Ishikawa (cell line): ENCODE results near the gene APBA2.

Experiments
- CREB1 ChIP-seq: IDR thresholded peaks from 2 replicates; pipeline ENCODE4 v1.6.1; 2012; ENCODE audit warnings: low read depth
- EP300 ChIP-seq: IDR thresholded peaks from 2 replicates; pipeline ENCODE4 v1.6.1; 2012; ENCODE audit warnings: borderline replicate concordance
- FOXM1 ChIP-seq: IDR thresholded peaks from 2 replicates; pipeline ENCODE4 v1.6.1; 2012; ENCODE audit warnings: low read depth, borderline replicate concordance
- MAX ChIP-seq: IDR thresholded peaks from 2 replicates; pipeline ENCODE4 v1.6.1; 2012
- NFIC ChIP-seq: IDR thresholded peaks from 2 replicates; pipeline ENCODE4 v1.6.1; 2012
- TCF12 ChIP-seq: IDR thresholded peaks from 2 replicates; pipeline ENCODE4 v1.6.1; 2012; ENCODE audit warnings: low read depth
- TEAD4 ChIP-seq: IDR thresholded peaks from 2 replicates; pipeline ENCODE4 v1.6.1; 2012
- YY1 ChIP-seq: IDR thresholded peaks from 2 replicates; pipeline ENCODE4 v1.6.1; 2012; ENCODE audit warnings: low read depth

GRCh38 chr15:28917791-28918140 lies 32.0 kb downstream of the APBA2 start:
- TF ChIP-seq YY1 (no peak), TEAD4 (no peak), NFIC (no peak), FOXM1 (no peak), MAX (no peak), CREB1 (no peak), EP300 (no peak), TCF12 (no peak)
